Activated T-cell treated with anti-CD3 and anti-CD28 coated beads for 1 hour (primary cell): Measurements from ENCODE around the gene UBQLNL.

Experiments
- DNase-seq: peaks from one replicate; pipeline ENCODE4 v3.0.0-alpha.2; 2020; ENCODE audit warnings: low read depth

Gene UBQLNL, protein sequence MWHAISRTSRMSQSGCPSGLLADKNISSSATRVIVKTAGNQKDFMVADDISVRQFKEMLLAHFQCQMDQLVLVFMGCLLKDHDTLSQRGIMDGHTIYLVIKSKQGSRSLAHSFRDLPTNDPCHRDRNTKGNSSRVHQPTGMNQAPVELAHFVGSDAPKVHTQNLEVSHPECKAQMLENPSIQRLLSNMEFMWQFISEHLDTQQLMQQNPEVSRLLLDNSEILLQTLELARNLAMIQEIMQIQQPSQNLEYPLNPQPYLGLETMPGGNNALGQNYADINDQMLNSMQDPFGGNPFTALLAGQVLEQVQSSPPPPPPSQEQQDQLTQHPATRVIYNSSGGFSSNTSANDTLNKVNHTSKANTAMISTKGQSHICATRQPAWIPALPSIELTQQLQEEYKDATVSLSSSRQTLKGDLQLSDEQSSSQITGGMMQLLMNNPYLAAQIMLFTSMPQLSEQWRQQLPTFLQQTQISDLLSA

DNA sequence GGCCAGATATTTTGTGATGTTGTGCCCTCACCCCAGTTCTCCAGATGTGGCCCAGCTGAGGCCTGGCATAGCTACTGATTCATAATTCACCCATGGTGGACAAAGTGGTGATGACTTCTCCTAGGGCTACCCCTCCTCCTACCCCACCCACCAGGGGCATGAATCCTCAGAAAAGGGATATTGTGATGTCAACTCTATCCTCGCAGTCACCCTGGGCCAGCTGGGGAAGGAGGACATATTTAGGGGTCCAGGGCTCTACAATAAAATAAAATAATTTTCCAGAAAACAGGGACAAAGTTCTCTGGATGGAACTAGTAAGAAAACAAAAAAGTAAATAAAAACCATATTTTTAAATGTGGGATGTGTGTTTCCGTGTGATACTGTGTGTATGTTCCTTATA lies at the start of gene UBQLNL:
Gene UBQLNL, minus strand, starts transcription at position 101 of the 400 bp plus-strand sequence. CDS start 258 bp downstream, outside the sequence.
- no peak for DNase-seq

DNA sequence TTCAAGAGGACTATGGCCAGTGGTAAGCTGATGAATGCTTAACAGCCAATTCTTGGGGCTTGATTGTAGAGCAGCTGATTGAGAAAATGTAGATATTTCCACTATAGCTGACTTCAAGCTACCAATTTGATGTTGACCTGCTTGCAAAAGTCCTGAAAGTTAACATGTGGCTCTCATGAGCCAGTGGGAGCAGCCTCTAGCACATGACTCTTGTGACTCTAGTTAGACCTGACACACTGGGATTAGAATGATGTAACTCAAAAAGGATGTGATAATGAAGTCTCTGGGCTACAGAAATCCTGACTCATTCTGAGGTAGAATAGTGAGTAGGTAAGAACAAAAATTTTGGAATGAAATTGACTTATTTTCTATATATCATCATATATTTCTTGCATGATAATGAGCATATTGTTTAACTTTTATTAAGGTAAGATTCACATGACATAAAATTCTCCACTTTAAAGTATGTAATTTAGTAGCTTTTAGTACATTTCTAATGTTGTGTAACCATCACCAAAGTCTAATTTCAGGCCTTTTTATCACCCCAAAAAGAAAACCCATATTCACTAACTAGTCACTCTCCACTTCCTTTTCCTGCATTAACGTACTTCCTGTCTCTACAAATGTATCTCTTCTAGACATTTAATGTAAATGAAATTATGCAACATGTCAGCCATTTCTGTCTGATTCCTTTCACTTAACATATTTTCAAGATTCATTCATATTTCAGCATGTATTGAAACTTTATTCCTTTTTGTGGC lies 47.9 kb upstream of the UBQLNL start:
- DNase-seq, result no peak

DNA sequence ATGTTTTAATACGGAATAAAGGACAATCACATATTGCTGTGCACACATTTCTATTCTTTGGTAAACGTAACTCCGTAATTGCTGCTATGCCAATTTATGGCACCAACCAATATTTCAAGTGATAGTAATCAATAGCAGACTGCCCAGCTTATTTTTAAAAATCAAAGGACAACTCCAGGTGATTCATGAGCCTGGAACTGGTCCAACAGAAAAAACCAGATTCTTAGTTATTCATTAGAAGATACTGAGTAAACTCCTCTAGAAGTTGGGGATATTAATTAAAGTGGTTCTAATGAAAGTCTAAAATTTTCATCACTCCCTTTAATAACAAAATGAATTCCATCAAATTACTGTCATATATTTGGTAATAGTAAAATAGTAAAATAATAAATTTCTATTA lies 41.3 kb upstream of the UBQLNL start:
- no peak for DNase-seq

DNA sequence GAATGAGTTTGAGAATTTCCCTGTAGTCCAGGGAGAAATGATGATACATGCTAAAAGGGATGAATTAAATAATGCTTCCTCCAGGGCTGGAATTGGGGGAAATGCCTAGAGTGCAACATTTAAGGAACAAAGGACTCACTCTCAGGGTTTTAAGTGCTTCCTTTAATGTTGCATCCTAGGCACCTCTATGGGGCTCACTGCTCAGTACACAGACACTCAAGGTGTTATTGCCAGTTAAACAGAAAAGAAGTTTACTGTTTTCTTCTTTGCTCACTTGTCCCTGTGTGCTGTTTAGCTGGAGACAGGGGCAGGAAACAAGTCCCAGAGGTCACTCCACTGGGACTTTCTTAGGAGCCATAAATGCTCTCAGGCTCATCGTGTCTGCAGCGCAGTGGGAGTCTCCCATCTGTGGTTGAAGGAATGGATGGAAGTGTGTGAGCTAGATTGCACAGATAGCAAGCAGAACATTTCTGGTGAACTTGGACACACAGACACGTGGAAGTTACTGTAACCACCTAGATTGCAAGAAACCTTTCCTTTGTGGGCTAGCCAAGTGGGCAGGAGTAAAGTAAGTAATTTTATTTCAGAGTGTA lies 40.2 kb upstream of the UBQLNL start:
- no peak for DNase-seq

DNA sequence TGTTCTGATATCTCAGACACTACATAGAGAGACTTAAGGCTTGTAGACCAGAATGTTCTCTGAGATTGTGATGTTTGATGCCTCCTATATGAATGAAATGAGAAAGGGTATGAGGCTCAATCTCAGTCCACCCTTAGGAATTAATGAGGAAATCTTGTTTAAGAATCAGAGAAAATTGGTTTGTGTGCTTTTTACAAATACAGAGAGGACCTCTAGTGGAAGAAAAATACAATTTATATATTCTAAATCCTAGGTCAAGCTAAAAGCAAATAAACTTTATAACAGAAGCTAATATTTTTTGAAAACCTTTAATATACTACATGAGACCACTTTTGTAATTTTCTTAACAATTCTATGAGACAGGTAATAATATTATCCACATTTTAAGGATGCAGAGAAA lies 36.8 kb upstream of the UBQLNL start:
- DNase-seq, result no peak

DNA sequence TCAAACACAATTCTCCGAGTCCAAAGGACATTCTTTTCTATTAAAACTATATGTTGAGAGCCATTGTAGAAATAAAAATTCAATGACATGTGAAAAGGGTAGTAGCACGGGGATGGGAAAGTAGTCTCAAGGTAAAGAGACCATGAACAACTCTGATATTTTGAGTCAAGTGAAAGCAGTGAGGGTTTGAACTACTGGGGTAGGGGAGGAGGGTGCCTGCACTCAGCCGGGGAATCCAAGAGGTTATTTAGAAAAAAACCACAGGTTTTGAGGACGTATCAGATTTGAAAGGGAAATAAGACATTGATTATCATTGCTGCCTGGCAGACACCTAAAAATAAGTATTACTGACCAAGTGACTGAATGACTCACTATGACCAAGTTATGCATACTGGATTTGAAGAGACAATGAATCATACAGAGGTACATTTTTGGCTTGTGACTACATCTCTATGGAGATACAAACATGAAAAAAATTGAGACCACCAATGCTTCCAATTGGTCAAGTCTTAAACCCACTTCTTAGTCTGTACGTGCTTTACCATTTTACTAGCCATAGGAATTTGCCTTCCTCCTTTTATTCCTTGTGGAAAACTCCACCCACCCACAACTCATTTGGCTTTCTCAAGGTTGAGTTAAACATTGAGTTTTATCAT lies 34.1 kb upstream of the UBQLNL start:
- no peak for DNase-seq

DNA sequence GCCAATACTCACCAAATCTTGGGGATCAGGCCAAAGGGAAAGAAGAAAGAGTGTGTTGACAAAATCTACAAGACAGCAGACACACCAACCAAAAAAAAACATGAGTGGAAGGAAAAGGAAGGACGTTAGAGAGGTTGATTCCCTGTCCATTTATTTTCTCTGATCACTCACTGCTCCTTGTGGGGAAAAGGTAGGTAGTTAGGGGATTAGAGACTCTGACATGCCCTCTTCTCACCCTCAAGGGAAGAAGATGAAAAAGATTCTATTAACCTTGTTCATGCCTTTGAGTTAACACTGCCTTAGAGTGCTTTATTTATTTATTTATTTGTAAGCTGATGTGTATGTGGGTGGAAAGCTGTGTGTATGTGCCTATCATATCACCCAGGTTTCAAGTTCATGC lies 31.9 kb upstream of the UBQLNL start, which contains the start of gene OR52H1:
Gene OR52H1, minus strand, starts transcription at position 101 of the 400 bp plus-strand sequence. CDS start 3,035 bp downstream, outside the sequence.
- no peak for DNase-seq

DNA sequence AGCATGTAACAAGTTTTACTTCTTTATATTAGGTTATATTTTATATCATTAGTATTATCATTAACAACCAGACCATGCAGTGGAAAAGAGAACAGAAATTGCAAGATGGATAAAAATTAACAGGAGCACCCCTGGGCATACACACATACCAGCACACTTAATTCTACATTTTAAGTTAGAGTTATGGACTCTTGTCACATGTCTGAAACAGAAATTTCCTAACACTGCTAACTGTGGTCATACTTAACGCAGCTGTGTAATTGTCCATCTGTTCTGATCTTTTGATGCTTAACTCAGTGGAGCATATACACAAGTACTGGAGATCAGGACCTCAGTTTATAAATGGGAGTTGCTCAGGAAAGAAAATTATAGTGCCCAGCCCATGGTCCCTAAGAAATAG lies 31.5 kb upstream of the UBQLNL start:
- DNase-seq, result no peak

DNA sequence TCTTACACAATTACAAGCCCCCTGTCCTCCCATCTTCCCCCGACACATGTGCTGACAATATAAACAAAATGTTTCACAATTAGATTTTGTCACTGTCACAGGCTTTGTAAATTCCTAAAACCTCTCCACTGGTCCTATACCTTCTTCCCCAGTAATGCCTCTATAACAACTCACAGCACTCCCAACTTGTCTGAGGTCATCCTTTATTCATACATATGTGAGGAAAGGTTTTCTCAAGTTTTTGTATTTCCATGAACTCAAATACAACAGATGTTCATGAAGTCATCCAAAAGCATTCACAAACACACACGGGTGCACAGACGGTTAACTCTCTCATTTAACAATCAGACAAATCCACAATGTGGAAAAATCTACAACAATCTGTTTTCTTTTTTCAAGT lies 30.0 kb upstream of the UBQLNL start:
- DNase-seq, result no peak

DNA sequence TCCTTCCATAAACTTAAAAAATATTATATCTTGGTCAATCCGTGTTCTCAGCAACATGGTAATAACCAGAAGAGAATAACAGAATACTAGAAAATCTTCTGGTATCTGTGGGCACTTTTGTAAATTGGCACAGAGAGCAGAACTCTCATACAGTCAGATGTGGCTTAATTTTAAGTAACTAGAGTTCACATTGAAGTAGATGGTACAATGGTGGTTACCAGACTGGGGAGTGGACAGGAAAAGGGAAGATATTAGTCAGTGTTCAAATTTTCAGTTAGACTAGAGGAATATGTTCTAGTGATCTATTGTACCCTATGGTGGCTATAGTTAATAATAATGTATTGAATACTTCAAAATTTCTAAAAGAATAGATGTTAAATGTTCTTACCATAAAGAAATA lies 24.9 kb upstream of the UBQLNL start:
- no peak for DNase-seq

DNA sequence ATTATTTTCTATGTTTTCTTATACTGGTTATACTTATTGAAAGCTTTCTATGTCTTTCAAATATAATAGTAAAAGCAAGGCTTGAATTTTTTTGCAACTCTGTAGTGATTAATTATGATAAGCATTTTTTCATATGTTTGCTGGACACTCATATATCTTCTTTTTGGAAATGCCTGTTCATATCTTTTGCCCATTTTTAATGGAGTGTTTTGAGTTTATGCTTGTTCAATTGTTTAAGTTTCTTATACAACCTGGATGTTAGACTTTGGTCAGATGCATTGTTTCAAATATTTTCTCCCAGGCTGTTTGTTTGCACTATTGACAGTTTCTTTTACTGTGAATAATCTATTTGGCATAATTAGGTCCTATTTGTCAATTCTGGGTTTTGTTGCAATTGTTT lies 20.0 kb upstream of the UBQLNL start:
- no peak for DNase-seq

DNA sequence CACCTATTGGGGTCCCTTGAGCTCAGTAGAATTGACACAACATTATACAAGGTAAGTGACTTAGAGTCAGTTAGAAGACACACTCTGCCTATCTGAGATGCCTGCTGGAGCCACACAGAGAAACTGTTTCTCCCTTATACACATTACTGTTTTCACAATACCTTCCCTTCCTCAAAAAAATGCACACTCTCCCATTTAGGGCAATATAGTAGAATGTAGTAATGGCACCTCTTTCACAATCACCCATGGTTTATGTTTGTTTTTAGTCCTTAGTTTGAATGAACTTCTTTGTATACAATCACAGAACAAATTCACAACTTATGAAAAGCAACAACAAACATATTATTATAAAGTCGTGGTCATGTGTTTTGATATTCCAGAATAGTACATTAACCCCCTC lies 17.5 kb upstream of the UBQLNL start:
- no peak for DNase-seq

DNA sequence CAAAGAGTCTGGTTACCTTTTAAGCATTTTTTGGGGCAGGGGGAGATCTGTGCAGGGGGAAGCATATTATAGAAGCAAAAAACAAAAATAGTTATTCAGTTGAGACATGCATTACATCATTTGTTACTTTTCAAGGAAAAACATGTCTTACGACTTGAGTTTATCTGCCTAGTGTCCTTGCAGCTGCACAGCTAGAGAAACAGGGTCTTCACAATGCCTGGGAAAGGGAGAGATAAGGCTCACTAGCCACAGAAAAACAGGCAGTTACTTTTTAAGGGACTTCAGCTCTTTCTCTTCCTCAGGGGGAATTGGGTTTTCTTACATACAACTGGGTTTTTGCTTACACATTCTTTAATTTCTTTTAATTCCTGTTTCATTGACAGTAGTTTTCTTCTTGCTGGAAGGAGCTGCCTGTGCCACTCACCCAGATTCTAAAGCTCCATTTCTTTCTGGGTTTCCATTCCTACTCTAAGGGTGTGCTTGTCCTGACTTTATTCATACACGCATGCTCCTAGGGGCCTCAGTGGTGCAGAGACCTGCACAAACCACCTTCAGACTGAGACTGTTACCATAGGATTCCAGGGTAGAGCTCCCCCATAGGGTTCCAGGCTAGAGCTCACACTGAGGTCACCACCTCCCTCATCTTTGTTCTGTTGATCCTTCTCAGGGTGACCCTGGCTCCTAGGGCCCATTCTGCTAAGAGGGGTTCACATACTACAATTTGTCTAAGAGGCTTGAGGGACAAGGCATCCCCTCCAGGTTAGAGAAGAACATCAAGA lies 14.7 kb upstream of the UBQLNL start:
- DNase-seq, result no peak

DNA sequence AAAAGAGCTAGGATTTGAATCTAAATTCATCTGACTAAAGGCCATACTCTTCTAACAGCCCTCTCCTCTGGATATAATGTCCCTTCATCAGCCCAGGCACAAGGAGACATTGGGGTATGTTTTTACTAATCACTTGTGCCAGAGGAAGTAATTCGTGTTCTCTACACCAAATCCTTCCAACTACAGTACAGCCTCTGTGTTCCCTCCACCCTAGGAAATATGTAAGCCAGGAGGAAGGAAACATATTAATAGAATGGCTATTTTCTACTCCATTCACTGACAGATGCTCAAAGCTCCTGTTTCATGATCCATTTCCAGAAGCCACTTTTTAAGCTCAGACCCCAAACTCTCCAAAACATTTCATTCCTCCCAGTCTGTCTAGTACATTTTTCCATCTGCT lies 12.0 kb upstream of the UBQLNL start:
- no peak for DNase-seq

DNA sequence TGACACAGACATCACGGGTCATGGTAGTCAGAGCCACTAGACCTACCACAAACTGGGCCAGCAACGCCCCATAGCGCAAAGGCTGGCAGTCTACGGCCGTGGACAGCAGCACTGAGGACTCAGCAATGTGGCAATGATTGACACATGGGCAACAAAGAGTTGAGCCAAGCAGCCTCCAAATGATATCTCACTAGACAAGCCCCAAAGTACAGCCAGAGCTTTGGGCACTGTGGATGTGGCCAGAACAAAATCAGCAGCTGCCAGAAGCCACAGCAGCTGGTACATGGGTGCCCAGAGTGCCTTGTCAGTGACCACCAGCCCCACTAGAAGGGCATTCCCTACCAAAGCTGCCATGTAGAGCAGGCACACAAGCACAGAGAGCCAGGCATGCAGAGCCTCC lies 11.2 kb upstream of the UBQLNL start:
- no peak for DNase-seq

DNA sequence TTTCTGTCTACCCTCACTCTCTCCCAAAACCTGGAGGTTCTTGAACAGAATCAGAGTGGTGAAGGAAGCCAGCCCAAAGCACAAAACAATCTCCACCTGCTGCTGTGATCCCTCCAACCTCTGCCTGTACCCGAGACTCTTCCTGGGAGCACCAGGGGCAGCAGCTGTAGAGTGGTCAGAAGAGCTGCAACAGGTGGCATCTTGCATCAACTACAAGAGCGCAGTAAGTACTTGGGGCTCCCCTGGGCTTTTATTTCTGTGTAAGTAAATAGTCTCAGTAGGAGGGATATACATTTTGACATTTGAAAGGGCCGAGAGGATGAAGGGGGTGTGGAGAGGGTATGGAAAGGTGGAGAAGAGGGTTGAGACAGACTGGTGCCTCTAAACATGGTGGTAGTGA lies 8.3 kb upstream of the UBQLNL start:
- DNase-seq, result no peak

DNA sequence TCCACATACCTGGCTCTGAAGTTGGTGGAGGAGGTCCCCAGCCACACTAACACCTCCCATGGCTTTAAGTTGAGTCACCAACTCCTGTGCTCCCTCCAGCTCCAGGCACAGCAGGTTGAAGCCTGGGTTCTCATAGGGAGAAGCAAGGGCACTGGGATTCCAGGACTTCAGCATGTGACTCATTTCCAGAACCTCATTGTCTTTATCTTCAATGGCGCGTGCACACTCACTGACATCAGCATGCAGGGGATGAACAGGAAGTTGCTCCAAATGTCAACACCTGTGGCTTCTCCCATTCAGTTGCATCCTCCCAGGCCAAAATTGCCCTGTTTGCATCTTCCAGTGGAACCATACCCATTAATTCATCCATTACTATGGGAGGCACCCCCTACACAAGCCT lies 5.8 kb upstream of the UBQLNL start:
- DNase-seq, result no peak

DNA sequence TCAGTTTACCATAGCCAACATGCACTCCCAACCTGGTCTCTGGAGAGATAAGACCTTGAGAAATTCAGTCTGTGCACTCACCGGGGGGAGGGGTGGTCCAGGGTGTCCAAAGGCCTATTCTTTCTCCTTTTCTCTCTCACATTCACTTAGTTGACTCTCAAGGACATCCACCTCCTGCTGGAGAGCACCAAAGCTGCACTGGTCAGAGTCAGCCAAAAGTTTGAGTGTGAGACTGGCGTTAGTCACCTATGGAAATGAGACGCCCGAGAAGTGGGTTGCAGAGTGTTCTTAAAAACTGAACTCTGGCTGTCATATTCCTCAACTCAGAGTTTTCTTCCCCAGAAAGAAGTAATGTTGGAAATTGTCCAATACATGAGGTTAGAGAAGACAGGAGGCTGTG lies 5.0 kb upstream of the UBQLNL start:
- DNase-seq, result no peak

DNA sequence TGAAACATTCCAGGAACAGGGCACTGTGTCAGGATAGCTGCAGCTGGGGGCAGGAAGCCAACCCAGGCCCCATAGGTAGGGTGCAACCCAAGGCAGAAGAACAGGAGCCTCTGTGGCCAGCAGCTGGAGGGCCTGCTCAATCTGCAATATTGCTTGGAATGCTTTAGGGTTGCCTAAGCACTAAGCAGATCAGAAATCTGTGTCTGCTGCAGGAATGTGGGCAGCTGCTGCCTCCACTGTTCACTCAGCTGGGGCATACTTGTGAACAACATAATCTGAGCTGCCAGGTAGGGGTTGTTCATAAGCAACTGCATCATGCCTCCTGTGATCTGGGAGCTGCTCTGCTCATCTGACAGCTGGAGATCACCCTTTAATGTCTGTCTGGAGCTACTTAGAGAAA lies 1.7 kb downstream of the UBQLNL start:
- no peak for DNase-seq

DNA sequence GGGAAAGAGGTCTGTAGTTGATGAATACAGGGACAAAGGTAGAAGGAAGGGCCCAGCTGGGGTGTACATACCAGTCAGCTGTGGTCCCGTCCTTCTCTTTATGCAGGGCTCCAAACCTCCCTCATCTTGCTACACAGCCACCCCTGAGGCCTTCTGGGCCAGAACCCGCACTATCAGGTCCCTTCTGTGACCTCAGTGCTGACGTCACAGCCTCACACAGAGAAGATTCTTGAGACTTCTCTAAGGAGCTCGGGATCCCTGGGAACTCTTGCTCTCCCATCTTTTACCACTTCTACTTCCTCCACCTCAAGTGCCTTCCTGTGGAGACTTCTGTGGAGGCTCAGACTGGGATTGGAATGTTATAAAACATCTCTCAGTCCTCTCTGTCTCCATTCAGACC lies 6.7 kb downstream of the UBQLNL start, which contains the start of gene UBQLN3:
Gene UBQLN3, minus strand, starts transcription at position 155 of the 400 bp plus-strand sequence. CDS start 399 bp downstream, outside the sequence.
- DNase-seq, result no peak

DNA sequence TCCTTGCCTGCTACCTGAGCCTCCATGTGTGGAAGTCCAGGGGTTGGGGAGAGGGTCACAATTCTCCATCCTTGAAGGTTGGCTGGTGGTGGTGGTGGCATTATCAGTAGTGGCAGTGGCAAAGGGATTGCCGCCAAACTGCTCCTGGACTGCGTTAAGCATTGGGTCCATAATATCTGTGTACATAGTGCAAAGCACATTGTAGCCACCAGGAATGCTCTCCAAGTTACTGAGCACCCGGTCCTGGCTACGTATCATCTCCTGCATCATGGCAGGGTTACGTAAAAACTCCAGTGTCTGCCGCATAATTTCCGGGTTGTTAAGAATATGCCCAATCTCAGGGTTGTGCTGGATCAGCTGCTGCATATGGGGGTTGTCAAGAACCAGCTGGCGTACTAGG lies 7.9 kb downstream of the UBQLNL start:
- no peak for DNase-seq
